ENCODE measurements around the gene PTP4A1. TPM values are rescaled to one million over a fixed set of nuclear protein-coding genes. Genes with fewer than 3 reads are reported as not detected.
"Not testable (repeated sequence)": the region's sequence is repeated elsewhere in the genome, so short reads cannot be mapped to it uniquely, and the experiment has no call there.

PTP4A1 gene
- total RNA-seq, 1 experiment from 2014 or later, result 9.9 TPM

DNA sequence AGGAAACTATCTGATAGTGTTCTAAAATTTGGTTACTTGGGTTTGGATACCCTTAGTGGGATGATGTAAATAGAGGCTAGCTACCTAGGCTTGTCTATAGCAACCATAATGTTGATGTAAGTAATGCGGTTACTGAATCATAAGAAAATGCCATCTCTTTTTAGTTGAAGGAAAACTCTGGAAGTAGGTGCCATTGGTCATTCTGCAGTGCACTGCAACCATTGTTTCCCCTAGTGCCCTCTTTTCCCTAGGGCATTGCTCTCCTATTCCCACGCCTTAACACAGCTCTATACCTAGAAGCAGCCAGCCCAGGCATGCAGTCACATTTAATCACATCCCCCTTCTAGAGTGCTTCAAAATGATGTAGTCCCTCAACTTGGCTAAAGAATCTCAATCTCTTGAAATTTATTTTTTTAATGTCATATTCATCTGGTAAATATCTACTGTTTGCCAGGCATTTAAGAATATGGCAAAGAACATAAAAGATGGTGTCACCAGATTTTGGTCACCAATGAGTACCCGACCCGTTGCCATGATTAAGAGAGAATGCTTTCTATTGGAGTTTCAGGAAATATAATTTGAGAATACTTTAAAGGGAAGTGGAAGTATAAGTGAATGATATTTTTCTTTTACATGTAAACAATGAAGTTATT, 10.4 kb downstream of the PTP4A1 start:
- no peak for DNase-seq (ENCODE audit: low read depth)

GRCh38 chr6:63584125-63584514, 11.8 kb downstream of the PTP4A1 start:
- no peak for DNase-seq (ENCODE audit: low read depth)

DNA sequence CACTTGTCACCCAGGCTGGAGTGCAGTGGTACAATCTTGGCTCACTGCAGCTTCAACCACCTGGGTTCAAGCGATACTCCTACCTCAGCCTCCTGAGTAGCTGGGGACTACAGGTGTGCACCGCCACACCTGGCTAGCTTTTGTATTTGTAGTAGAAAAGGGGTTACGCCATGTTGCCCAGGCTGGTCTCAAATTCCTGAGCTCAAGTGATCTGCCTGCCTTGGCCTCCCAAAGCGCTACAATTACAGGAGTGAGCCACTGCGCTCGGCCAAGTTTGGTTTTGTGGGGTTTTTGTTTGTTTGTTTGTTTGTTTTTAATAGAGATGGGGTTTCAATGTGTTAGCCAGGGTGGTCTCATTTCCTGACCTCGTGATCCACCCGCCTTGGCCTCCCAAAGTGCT, 12.3 kb downstream of the PTP4A1 start:
- no peak for DNase-seq (ENCODE audit: low read depth)

- not testable (repeated sequence) for DNase-seq (ENCODE audit: low read depth)
Observed at GRCh38 chr6:63585652-63586051, 13.4 kb downstream of the PTP4A1 start.

DNA sequence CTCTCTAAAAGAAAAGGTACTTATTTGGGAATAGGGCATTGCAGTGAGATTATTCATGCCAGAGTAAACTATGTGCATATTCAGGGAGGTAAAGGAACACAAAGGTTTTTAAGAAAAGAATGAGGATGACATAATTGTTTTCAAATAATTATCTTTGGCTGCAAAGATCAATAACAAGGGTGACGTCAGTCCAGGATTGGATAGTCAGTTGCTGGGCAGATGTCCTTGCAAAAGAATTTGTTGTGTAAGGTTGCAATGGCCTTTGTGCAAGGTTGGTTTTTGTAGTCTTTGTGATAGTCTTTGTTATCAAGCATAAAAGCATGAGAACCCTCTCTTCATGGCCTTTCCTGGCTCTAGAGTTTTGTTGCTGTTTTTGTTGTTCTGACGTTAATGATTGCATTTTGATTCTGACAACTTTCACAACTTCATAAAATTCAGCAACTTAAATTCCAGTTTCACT, 17.7 kb downstream of the PTP4A1 start:
- no peak for DNase-seq (ENCODE audit: low read depth)

DNA sequence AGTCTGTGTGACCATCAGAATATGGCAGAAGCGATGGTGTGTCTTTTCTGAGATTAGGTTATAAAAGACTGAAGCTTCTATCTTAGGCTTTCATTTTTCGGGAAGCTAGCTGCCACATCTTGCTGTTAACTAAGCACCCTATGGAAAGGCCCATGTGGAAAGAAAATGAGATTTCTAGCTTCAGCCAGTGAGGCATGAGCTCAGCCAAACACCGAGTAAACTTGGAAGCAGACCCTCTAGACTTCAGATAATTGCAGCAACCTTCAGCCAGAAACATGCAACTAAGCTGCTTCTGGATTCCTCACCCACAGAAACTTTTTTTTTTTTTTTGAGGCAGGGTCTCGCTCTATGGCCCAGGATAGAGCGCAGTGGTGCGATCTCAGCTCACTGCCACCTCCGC, 20.6 kb downstream of the PTP4A1 start:
- DNase-seq (ENCODE audit: low read depth), result no peak

DNA sequence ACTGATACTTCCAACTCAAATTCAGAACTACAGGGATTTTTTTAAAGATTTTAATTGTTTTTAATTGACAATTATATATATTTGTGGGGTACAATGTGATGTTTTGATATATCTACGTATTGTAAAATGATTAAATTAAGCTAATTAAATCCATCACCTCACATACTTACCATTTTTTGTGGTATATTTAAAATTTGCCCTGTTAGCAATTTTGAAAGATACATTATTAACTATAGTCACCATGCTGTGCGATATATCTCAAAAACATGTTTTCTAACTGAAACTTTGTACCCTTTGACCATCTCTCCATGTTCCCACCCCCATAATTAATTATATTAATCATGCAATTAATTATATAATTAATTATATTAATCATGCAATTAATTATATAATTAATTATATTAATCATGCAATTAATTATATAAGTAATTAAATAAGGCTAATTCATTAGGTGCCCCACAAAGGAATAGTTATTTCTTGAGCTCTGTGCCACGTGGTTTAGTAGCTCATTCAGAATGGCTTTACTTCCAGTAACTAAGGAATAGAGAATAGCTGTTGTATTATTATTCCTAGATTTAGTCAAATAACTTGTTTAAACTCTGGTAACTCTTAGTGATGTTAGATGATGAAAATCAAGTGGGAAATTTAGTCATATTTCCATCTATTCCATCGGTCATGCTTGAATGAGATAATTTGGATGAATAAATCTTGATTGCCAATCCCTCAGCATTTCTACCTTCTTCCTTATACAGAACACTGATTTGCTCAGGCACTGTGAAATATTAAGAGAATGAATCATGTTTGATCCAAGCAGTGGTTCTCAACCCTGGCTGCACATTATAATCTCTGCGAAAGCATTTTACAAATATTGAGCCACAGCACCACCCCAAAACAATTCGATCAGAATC, 25.1 kb downstream of the PTP4A1 start:
- no peak for DNase-seq (ENCODE audit: low read depth)

GRCh38 chr6:63598049-63599036, 26.1 kb downstream of the PTP4A1 start:
- DNase-seq (ENCODE audit: low read depth), result peak; percentile 74

- DNase-seq (ENCODE audit: low read depth), result no peak
Observed at GRCh38 chr6:63599243-63599642, 27.0 kb downstream of the PTP4A1 start.

- DNase-seq (ENCODE audit: low read depth), result no peak
Observed at GRCh38 chr6:63600136-63600535, 27.9 kb downstream of the PTP4A1 start.

DNA sequence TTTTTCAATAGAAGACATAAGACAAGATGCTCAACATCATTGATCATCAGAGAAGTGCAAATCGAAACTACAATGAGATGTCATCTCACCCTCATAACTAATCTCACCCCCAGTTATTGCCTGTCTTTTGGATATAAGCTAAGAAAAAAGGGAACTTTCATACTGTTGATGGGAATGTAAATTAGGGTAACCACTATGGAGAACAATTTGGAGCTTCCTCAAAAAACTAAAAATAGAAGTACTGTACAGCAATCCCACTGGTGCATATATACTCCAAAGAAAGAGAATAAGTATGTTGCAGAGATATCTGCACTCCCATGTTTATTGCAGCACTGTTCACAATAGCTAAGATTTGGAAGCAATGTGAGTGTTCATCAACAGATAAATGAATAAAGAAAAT, 37.0 kb downstream of the PTP4A1 start:
- DNase-seq (ENCODE audit: low read depth), result no peak

DNA sequence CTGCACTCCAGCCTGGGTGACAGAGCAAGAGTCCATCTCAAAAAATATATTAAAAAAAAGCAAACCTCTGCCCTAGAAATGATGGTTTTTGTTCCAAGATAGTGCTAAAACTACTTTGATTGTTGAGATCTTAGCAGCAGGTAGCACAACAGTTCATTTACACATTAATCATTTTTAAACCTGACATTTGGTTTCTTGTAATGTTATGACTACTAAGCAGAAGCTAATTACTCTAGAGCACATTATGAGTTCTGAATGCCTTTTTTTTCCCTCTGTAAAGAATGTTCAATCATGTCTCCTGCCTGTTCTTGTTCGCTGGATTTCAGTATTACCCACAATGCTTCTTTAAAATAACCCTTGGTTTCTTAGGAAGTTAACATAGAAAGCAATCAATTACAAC, 38.7 kb downstream of the PTP4A1 start:
- DNase-seq (ENCODE audit: low read depth), result no peak

GRCh38 chr6:63611560-63611959, 39.3 kb downstream of the PTP4A1 start:
- no peak for DNase-seq (ENCODE audit: low read depth)

- DNase-seq (ENCODE audit: low read depth), result no peak
Observed at GRCh38 chr6:63615590-63615989, 43.3 kb downstream of the PTP4A1 start.

Other genes with a start within 250 kb of the PTP4A1 start
- gene PHF3, start 63.3 kb downstream of the PTP4A1 start, total RNA-seq (2014; rRNA removed; shearing (Covaris generic)), result 43.5 and 60.5 TPM in 2 replicates

All from Daoy (cell line).